Stimulated activated CD4-positive, alpha-beta T cell treated with anti-CD3 and anti-CD28 coated beads, Interleukin-15, amount 100 ng/mL, for 1 hour (primary cell): ENCODE data around the gene C4BPB.

Source experiments
- DNase-seq, 2 donors: peaks; one replicate each; pipeline ENCODE4 v3.0.0-alpha.2; 2020; ENCODE audit warnings: low read depth in 1 of 2, low spot score in 1 of 2

The C4BPB gene

GRCh38 chr1:207139616-207140015 is 51.0 kb downstream of the C4BPB start:
- no peak for DNase-seq

GRCh38 chr1:207140536-207140935 is 51.9 kb downstream of the C4BPB start:
- DNase-seq: no peak

- DNase-seq: no peak
Observed at GRCh38 chr1:207145401-207146058, 56.9 kb downstream of the C4BPB start.
